Neural progenitor cell (in vitro differentiated cells): Measurements from ENCODE around the gene SCYL3. TPM values are rescaled to one million over a fixed set of nuclear protein-coding genes. Genes with fewer than 3 reads are reported as not detected.

Source experiments
- DNase-seq: peaks from one replicate; pipeline ENCODE4 v3.0.0-alpha.2; 2016; ENCODE audit warnings: low spot score
- H2AFZ ChIP-seq: fragments of 200-600 bp; sonication (generic); replicated peaks from 2 replicates; pipeline ENCODE4 v1.6.1; 2016; ENCODE audit warnings: antibody characterized with exemption
- H3F3A ChIP-seq: fragments of 200-600 bp; sonication (generic); 2 replicates; pipeline ENCODE4 v1.6.1; 2016; ENCODE audit warnings: antibody characterized with exemption, low read depth
- H3K27ac ChIP-seq: fragments of 200-600 bp; sonication (generic); 2 replicates; pipeline ENCODE4 v1.5.1; 2016; ENCODE audit warnings: mild to moderate bottlenecking
- H3K27me3 ChIP-seq: fragments of 200-600 bp; sonication (generic); 2 replicates; pipeline ENCODE4 v1.6.1; 2016; ENCODE audit warnings: mild to moderate bottlenecking, moderate library complexity
- H3K36me3 ChIP-seq: fragments of 200-600 bp; sonication (generic); 2 replicates; pipeline ENCODE4 v1.5.1; 2016
- H3K4me1 ChIP-seq: fragments of 200-600 bp; sonication (generic); 2 replicates; pipeline ENCODE4 v1.6.1; 2016; ENCODE audit warnings: mixed run types
- H3K4me2 ChIP-seq: fragments of 200-600 bp; sonication (generic); 2 replicates; pipeline ENCODE4 v1.6.1; 2016
- H3K4me3 ChIP-seq: fragments of 200-600 bp; sonication (generic); 2 replicates; pipeline ENCODE4 v1.5.1; 2016
- H3K79me2 ChIP-seq: fragments of 200-600 bp; sonication (generic); 2 replicates; pipeline ENCODE4 v1.6.1; 2016; ENCODE audit warnings: low read depth
- H3K9ac ChIP-seq: fragments of 200-600 bp; sonication (generic); 2 replicates; pipeline ENCODE4 v1.6.1; 2016
- H3K9me3 ChIP-seq: fragments of 200-600 bp; sonication (generic); 2 replicates; pipeline ENCODE4 v1.5.1; 2016; ENCODE audit warnings: low read depth
- H4K20me1 ChIP-seq: fragments of 200-600 bp; sonication (generic); 2 replicates; pipeline ENCODE4 v1.6.1; 2016; ENCODE audit warnings: low read depth
- H3K27ac Mint-ChIP-seq: 3 replicates; pipeline ENCODE4 v1.8.0; 2021; ENCODE audit warnings: mixed read lengths
- H3K27me3 Mint-ChIP-seq: 2 replicates; pipeline ENCODE4 v1.8.0; 2022; ENCODE audit warnings: low read depth, mild to moderate bottlenecking, inconsistent platforms, moderate library complexity, mixed read lengths; ENCODE audit not compliant: insufficient read depth
- H3K36me3 Mint-ChIP-seq: 3 replicates; pipeline ENCODE4 v1.8.0; 2021; ENCODE audit warnings: mixed read lengths
- H3K4me1 Mint-ChIP-seq: 3 replicates; pipeline ENCODE4 v1.8.0; 2021; ENCODE audit warnings: mixed read lengths
- H3K4me3 Mint-ChIP-seq: 3 replicates; pipeline ENCODE4 v1.8.0; 2021; ENCODE audit warnings: mild to moderate bottlenecking, moderate library complexity, mixed read lengths
- H3K9me3 Mint-ChIP-seq: 3 replicates; pipeline ENCODE4 v1.8.0; 2020; ENCODE audit warnings: mixed read lengths
- CTCF ChIP-seq: fragments of 200-600 bp; sonication (generic); IDR thresholded peaks from 2 replicates; pipeline ENCODE4 v1.5.1; 2017; ENCODE audit warnings: antibody characterized with exemption, mild to moderate bottlenecking
- EZH2 ChIP-seq: fragments of 200-600 bp; sonication (generic); IDR thresholded peaks from 2 replicates; pipeline ENCODE4 v1.6.1; 2017; ENCODE audit warnings: antibody characterized with exemption, mild to moderate bottlenecking, moderate library complexity
- EZH2phosphoT487 ChIP-seq: fragments of 200-600 bp; sonication (generic); IDR thresholded peaks from 2 replicates; pipeline ENCODE4 v1.6.1; 2017; ENCODE audit warnings: antibody characterized with exemption
- total RNA-seq: library from RNA; depleted of rRNA; stranded (reverse); fragments of >200 nt; gene quantifications from 2 replicates; pipeline ENCODE4 v1.2.3, GENCODE V29; 2015; ENCODE audit warnings: low replicate concordance

SCYL3 gene
- total RNA-seq, 1 donor from 2014 or later = 12.8 TPM

- Mint-ChIP-seq H3K4me1 (no peaks in the 10 kb centered on the region), H3K4me3 (no peak overlapping the region), H3K27ac (no peak overlapping the region), H3K27me3 (no peaks in the 10 kb centered on the region), H3K9me3 (no peaks in the 10 kb centered on the region), H3K36me3 (no peaks in the 10 kb centered on the region)
- Histone ChIP-seq H3K4me1 (no peaks in the 10 kb centered on the region), H3K9me3 (no peaks in the 10 kb centered on the region), H3K9ac (no peak overlapping the region), H3K27me3 (no peaks in the 10 kb centered on the region), H3K36me3 (no peaks in the 10 kb centered on the region), H2AFZ (no peak overlapping the region), H3K4me2 (no peak overlapping the region), H3K79me2 (no peaks in the 10 kb centered on the region), H3K27ac (no peak overlapping the region), H3F3A (no peaks in the 10 kb centered on the region), H4K20me1 (no peaks in the 10 kb centered on the region), H3K4me3 (no peak overlapping the region)
- DNase-seq = peak; percentile 54
- TF ChIP-seq EZH2phosphoT487 (no peak), CTCF (peak; percentile 84), EZH2 (no peak)
Observed at GRCh38 chr1:169928438-169929209, 34.9 kb upstream of the SCYL3 start.

DNA sequence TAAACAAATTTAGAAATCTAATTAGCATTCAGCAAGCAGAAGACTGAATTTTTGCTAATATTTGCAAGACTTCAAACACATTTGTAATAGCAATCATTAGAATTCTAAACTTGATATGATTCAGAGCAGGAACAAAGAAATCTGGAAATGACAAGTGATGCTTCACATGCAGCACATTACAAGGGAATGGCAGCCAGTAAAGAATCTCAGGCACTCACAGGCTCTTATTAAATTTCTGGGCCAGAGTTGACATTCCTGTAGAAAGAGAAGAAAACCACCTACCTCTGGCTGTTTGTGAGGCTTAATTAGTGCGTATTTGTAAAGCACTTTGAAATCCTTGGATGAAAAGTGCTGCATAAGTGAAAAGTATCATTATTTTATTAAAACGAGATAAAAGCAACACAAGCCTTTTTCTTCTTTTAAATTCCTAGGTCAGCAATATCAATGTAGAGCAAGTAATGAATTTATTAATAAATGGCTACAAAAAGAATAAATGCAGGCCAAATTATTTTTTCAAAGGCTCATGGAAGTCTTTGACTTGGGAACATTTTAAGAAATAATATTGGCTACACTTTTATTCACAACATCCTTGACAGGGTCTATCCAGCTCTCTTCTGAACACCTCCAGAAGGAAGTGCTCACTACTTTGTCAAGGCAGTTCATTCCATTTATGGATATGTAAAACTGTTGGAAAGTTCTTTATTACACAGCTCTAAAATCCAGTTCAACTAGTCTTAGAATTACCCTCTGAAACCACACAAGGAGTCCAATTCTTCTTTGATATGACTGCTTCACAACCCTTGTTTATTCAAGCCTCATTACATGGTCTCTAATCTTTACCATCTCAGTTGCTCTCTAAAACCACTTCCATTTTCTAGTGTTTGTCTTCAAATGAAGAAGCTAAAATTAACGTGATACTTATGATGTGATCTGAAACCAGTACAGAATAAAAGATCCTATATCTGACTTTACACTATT lies 32.1 kb upstream of the SCYL3 start:
- DNase-seq = peak; percentile 6
- Histone ChIP-seq H4K20me1 (no peaks in the 10 kb centered on the region), H3K4me3 (no peak overlapping the region), H3K27ac (no peak overlapping the region), H2AFZ (no peak overlapping the region), H3K4me1 (no peaks in the 10 kb centered on the region), H3K36me3 (no peaks in the 10 kb centered on the region), H3K4me2 (no peak overlapping the region), H3K79me2 (no peaks in the 10 kb centered on the region), H3F3A (no peaks in the 10 kb centered on the region), H3K9ac (no peak overlapping the region), H3K9me3 (no peaks in the 10 kb centered on the region), H3K27me3 (no peaks in the 10 kb centered on the region)
- H3K27me3 Mint-ChIP-seq = no peaks in the 10 kb centered on the region
- H3K36me3 Mint-ChIP-seq = no peaks in the 10 kb centered on the region
- H3K4me3 Mint-ChIP-seq = no peak overlapping the region
- no peak overlapping the region for H3K27ac Mint-ChIP-seq
- H3K4me1 Mint-ChIP-seq = no peaks in the 10 kb centered on the region
- no peaks in the 10 kb centered on the region for H3K9me3 Mint-ChIP-seq
- no peak for TF ChIP-seq CTCF
- no peak for TF ChIP-seq EZH2
- TF ChIP-seq EZH2phosphoT487 = no peak

DNA sequence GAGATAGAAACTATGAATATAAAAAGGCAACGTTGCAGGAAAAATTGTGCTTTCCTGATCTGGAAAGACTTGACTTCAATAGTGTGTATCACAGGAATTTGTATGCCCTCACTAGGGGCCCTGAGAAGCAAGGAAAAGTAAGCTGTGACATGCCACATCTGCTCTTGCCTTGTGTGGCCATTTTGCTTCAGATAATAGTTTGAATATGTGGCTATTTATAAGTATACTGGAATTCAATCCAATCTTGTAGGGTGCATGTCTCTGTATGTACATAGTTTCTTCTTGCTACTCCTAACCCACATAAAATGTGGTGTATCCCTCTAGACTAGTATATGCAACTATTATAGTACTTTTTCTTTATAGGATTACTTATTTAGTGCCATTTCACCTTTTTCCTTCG lies 31.1 kb upstream of the SCYL3 start:
- no peaks in the 10 kb centered on the region for H3K4me1 Mint-ChIP-seq
- Histone ChIP-seq H2AFZ (no peak overlapping the region), H3K4me2 (no peak overlapping the region), H3K4me3 (no peak overlapping the region), H4K20me1 (no peaks in the 10 kb centered on the region), H3K9ac (no peak overlapping the region), H3K36me3 (no peaks in the 10 kb centered on the region), H3K9me3 (no peaks in the 10 kb centered on the region), H3K79me2 (no peaks in the 10 kb centered on the region), H3K4me1 (no peaks in the 10 kb centered on the region), H3K27ac (no peak overlapping the region), H3K27me3 (no peaks in the 10 kb centered on the region), H3F3A (no peaks in the 10 kb centered on the region)
- no peak overlapping the region for H3K27ac Mint-ChIP-seq
- DNase-seq = no peak
- TF ChIP-seq EZH2phosphoT487 (no peak), CTCF (no peak), EZH2 (no peak)
- no peaks in the 10 kb centered on the region for H3K9me3 Mint-ChIP-seq
- no peak overlapping the region for H3K4me3 Mint-ChIP-seq
- no peaks in the 10 kb centered on the region for H3K27me3 Mint-ChIP-seq
- no peaks in the 10 kb centered on the region for H3K36me3 Mint-ChIP-seq
